Tibial artery (tissue), 4 donors: ENCODE data around the gene SMARCAD1.

Source experiments
- DNase-seq, 2 donors: peaks; one replicate each; pipeline ENCODE4 v3.0.0-alpha.2; 2019
- H3K27ac ChIP-seq, 2 donors: fragments of 200-600 bp; sonication (generic) in 1 of 2; 1 replicate in 1 of 2; 2 replicates in 1 of 2; pipeline ENCODE4 v1.5.1; 2018 to 2019; ENCODE audit warnings: mild to moderate bottlenecking in 1 of 2
- H3K27me3 ChIP-seq, 2 donors: fragments of 200-600 bp; sonication (generic) in 1 of 2; one replicate each; pipeline versions ENCODE4 v1.5.1 to v1.6.0; 2016 to 2019
- H3K36me3 ChIP-seq, 3 donors: fragments of 200-600 bp; sonication (generic) in 2 of 3; one replicate each; pipeline ENCODE4 v1.5.1; 2016 to 2019; ENCODE audit warnings: mild to moderate bottlenecking in 2 of 3
- H3K4me1 ChIP-seq, 4 donors: fragments of 200-600 bp; sonication (generic) in 2 of 4; 1 replicate in 3 of 4; 2 replicates in 1 of 4; pipeline ENCODE4 v1.5.1; 2016 to 2019
- H3K4me3 ChIP-seq, 2 donors: fragments of 200-600 bp; sonication (generic) in 1 of 2; 1 replicate in 1 of 2; 2 replicates in 1 of 2; pipeline ENCODE4 v1.5.1; 2018 to 2019; ENCODE audit warnings: mild to moderate bottlenecking in 2 of 2
- H3K9me3 ChIP-seq, 3 donors: fragments of 200-600 bp; sonication (generic) in 1 of 3; one replicate each; pipeline ENCODE4 v1.5.1; 2016 to 2019
- intact Hi-C: fragments of 100-400 bp; cut with DNase I; formaldehyde crosslinking; loops from one replicate; pipeline ENCODE4 v1.15.0; 2023; ENCODE audit warnings: low total_unique reads
- TF ChIP-seq, protein P1 (sequence below), 2 experiments: fragments of 200-600 bp in 1 of 2; fragments of 450-650 bp in 1 of 2; IDR thresholded peaks; one replicate each; pipeline ENCODE4 v1.5.1; 2017 to 2019; ENCODE audit warnings: antibody characterized with exemption in 2 of 2, mild to moderate bottlenecking in 1 of 2, moderate library complexity in 1 of 2

The SMARCAD1 gene

DNA sequence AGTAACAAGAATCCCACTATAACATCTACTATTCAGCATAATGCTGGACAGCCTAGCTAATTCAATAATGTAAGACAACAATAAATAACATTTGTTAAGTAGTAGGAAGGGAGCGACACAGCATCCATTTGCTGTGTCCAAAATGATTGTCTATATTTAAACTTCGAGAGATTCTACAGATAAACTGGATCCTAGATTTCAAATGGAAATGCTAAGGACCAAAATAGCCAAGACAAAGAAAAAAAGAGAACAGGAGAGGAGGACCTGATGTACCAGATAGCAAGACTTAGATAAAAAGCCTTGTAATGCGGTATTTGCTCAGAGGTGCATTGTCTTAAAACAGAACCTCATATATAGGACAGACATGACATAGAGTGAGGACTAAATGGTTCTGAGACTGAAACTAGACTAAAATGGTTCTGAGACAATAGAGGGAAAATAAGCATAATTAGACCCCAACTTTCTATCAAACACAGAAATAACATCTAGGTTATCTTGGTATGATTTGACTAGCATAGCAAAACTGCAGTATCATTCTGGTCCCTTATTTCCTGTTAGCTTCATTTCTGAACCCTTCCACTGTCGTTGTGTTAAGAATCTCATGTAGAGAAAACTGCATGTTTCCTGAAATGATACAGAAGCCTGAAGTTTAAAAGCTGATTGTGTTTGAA lies 131.2 kb downstream of the SMARCAD1 start:
- intact Hi-C loops, result no loop called here

DNA sequence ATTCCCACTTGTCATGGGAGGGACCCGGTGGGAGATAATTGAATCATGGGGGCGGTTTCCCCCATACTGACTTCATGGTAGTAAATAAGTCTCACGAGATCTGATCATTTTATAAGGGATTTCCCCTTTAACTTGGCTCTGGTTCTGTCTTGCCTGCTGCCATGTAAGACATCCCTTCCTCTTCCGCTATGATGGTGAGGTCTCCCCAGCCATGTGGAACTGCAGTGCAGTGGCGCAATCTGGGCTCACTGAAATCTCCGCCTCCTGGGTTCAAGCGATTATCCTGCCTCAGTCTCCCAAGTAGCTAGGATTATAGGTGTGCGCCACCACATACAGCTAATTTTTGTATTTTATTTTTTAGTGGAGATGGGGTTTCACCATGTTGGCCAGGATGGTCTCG lies 132.1 kb downstream of the SMARCAD1 start:
- TF ChIP-seq, protein P1, sequence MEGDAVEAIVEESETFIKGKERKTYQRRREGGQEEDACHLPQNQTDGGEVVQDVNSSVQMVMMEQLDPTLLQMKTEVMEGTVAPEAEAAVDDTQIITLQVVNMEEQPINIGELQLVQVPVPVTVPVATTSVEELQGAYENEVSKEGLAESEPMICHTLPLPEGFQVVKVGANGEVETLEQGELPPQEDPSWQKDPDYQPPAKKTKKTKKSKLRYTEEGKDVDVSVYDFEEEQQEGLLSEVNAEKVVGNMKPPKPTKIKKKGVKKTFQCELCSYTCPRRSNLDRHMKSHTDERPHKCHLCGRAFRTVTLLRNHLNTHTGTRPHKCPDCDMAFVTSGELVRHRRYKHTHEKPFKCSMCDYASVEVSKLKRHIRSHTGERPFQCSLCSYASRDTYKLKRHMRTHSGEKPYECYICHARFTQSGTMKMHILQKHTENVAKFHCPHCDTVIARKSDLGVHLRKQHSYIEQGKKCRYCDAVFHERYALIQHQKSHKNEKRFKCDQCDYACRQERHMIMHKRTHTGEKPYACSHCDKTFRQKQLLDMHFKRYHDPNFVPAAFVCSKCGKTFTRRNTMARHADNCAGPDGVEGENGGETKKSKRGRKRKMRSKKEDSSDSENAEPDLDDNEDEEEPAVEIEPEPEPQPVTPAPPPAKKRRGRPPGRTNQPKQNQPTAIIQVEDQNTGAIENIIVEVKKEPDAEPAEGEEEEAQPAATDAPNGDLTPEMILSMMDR (IDR thresholded peaks at IDR 0.05), result no peak
- intact Hi-C loops, result no loop called here
- DNase-seq, result no peak
- no peak overlapping the region for H3K4me3 ChIP-seq
- peaks cover 0 to 4% (median 2%) of the 10 kb centered on the region in 4 donors for H3K4me1 ChIP-seq
- H3K27ac ChIP-seq, result no peak overlapping the region
- H3K36me3 ChIP-seq, result no peaks in the 10 kb centered on the region
- no peaks in the 10 kb centered on the region for H3K27me3 ChIP-seq
- no peaks in the 10 kb centered on the region for H3K9me3 ChIP-seq

More for the DNA sequence above, 131.2 kb downstream of the SMARCAD1 start:
- peaks cover 0 to 14% (median 5%) of the 10 kb centered on the region in 4 donors for H3K4me1 ChIP-seq
- no peaks in the 10 kb centered on the region for H3K9me3 ChIP-seq
- no peaks in the 10 kb centered on the region for H3K27me3 ChIP-seq
- DNase-seq, result no peak
- no peaks in the 10 kb centered on the region for H3K36me3 ChIP-seq
- no peak overlapping the region for H3K4me3 ChIP-seq
- H3K27ac ChIP-seq, result no peak overlapping the region
- TF ChIP-seq, protein P1 (IDR thresholded peaks at IDR 0.05), result no peak
